ENCODE results near the gene PLAGL2.
"Not testable (repeated sequence)": the region's sequence is repeated elsewhere in the genome, so short reads cannot be mapped to it uniquely, and the experiment has no call there.

Gene PLAGL2

GRCh38 chr20:32204205-32205109 lies 3.1 kb downstream of the PLAGL2 start:
- DNase-seq: peak; percentile 61 to 63

- no peak for DNase-seq
Observed at GRCh38 chr20:32203356-32204204, 4.0 kb downstream of the PLAGL2 start.

- no peak for DNase-seq
Observed at GRCh38 chr20:32201977-32202363, 5.6 kb downstream of the PLAGL2 start.

GRCh38 chr20:32201296-32201976 lies 6.1 kb downstream of the PLAGL2 start:
- DNase-seq: no peak

GRCh38 chr20:32199006-32199405 lies 8.5 kb downstream of the PLAGL2 start:
- DNase-seq: no peak

- DNase-seq: not testable (repeated sequence)
Observed at GRCh38 chr20:32197136-32197535, 10.4 kb downstream of the PLAGL2 start.

- DNase-seq: not testable (repeated sequence)
Observed at GRCh38 chr20:32196613-32197012, 10.9 kb downstream of the PLAGL2 start.

- no peak for DNase-seq
Observed at GRCh38 chr20:32195581-32195980, 12.0 kb downstream of the PLAGL2 start.

GRCh38 chr20:32193996-32194395 lies 13.5 kb downstream of the PLAGL2 start:
- no peak for DNase-seq

- DNase-seq: not testable (repeated sequence)
Observed at GRCh38 chr20:32193336-32193735, 14.2 kb downstream of the PLAGL2 start.

- no peak for DNase-seq
Observed at GRCh38 chr20:32192698-32193097, 14.8 kb downstream of the PLAGL2 start.

- no peak for DNase-seq
Observed at GRCh38 chr20:32191873-32192272, 15.7 kb downstream of the PLAGL2 start.

- DNase-seq: no peak
Observed at GRCh38 chr20:32191422-32191821, 16.1 kb downstream of the PLAGL2 start.

GRCh38 chr20:32190616-32191415 lies 16.7 kb downstream of the PLAGL2 start:
- DNase-seq: no peak

GRCh38 chr20:32189691-32190615 lies 17.6 kb downstream of the PLAGL2 start:
- peak; percentile 35 to 37 for DNase-seq

GRCh38 chr20:32189123-32189410 lies 18.5 kb downstream of the PLAGL2 start:
- no peak for DNase-seq

GRCh38 chr20:32188376-32189122 lies 19.0 kb downstream of the PLAGL2 start:
- no peak for DNase-seq

GRCh38 chr20:32186506-32186905 lies 21.0 kb downstream of the PLAGL2 start:
- DNase-seq: no peak

- no peak for DNase-seq
Observed at GRCh38 chr20:32184961-32185603, 22.5 kb downstream of the PLAGL2 start.
